ENCODE results near the gene PITPNC1. TPM values are rescaled to one million over a fixed set of nuclear protein-coding genes. Genes with fewer than 3 reads are reported as not detected.

The PITPNC1 gene
- polyA plus RNA-seq, 1 of the 3 experiments (the other 2 are of a cell fraction), result 18.4 TPM

DNA sequence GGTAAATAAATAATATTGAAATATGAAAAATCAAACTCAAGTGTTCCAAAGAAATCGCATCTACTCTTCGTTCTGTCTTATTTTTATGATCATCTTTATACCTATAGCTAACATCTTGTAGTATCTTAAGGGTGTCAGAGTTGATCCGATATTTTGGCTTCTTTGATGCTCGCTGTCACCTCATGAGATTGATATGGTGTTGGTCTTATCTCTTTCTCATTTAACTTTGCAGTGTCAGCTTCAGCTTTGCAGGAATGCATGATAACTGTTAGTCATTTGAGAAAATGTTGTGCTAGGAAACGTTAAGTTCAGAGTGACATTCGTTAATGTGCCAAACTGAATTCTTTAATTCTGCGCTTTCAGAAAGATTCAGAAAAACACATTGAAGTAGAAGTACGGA, 360.1 kb downstream of the PITPNC1 start:
- Histone ChIP-seq H3K79me2 (ENCODE audit: insufficient read depth) (peaks cover 21% of the 10 kb centered on the region), H3K9ac (no peak overlapping the region), H3K4me3 (ENCODE audit: low read depth in 2 of 2, low read length in 1 of 2) (no peak overlapping the region), H3K4me2 (no peak overlapping the region), H2AFZ (ENCODE audit: low read depth) (no peak overlapping the region), H3K4me1 (ENCODE audit: control insufficient read depth in 1 of 2, insufficient read depth in 2 of 2, low read depth in 1 of 2, low read length in 1 of 2) (no peaks in the 10 kb centered on the region), H3K9me2 (no peaks in the 10 kb centered on the region), H3F3A (replicated peaks; ENCODE audit: insufficient read depth) (peaks cover 5% of the 10 kb centered on the region), H3K27ac (ENCODE audit: low read depth in 2 of 2, low read length in 1 of 2) (no peak overlapping the region), H3K27me3 (ENCODE audit: insufficient read depth) (no peaks in the 10 kb centered on the region), H4K20me1 (ENCODE audit: insufficient read depth) (no peaks in the 10 kb centered on the region), H3K36me3 (replicated peaks in 1 of 2; ENCODE audit: control insufficient read depth in 1 of 2, insufficient read depth in 2 of 2, low read length in 1 of 2) (peaks cover 77 to 88% of the 10 kb centered on the region in 2 experiments), H3K9me3 (no peaks in the 10 kb centered on the region)
- DNase-seq, result no peak
- 94% methylated on average over 8 of the region's 8 CpGs for WGBS (ENCODE audit: low lambda C conversion rate)
- ChIA-PET POLR2A (no interaction called here), CTCF (no interaction called here)
- no peak for TF ChIP-seq TCF12 (IDR thresholded peaks at IDR 0.05)
- TF ChIP-seq, protein P1, sequence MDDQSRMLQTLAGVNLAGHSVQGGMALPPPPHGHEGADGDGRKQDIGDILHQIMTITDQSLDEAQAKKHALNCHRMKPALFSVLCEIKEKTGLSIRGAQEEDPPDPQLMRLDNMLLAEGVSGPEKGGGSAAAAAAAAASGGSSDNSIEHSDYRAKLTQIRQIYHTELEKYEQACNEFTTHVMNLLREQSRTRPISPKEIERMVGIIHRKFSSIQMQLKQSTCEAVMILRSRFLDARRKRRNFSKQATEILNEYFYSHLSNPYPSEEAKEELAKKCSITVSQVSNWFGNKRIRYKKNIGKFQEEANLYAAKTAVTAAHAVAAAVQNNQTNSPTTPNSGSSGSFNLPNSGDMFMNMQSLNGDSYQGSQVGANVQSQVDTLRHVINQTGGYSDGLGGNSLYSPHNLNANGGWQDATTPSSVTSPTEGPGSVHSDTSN (IDR thresholded peaks at IDR 0.05), result no peak
- no peak for TF ChIP-seq NFIC (IDR thresholded peaks at IDR 0.05; ENCODE audit: borderline replicate concordance)

DNA sequence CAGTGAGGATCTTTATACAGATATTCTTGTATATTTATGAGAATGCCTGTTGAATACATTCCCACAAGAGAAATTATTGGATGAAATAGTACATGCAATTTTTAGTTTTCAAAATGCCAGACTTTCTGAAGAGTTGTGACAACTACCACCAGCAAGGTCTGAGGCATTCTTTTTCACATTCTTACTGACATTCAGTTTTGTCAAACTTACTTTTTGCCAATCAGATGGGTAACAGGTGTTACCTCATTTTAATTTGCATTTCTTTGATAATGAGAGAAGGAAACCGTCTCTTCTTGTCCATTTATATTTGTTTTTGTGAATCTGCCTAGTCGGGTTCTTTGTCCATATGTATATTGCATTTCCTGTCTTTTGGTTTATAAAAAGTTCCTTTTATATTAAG, 364.9 kb downstream of the PITPNC1 start:
- POLR2A ChIA-PET, result no interaction called here
- H3K36me3 ChIP-seq (replicated peaks in 1 of 2; ENCODE audit: control insufficient read depth in 1 of 2, insufficient read depth in 2 of 2, low read length in 1 of 2), result peaks cover 60 to 92% of the 10 kb centered on the region in 2 experiments
- H3K9ac ChIP-seq, result no peak overlapping the region
- TF ChIP-seq FOSL2 (IDR thresholded peaks at IDR 0.05; ENCODE audit: borderline replicate concordance, low read depth) (no peak), FOXJ3 (CRISPR knock-in tag; IDR thresholded peaks at IDR 0.05) (no peak), EP300 (IDR thresholded peaks at IDR 0.05; ENCODE audit: borderline replicate concordance in 1 of 2, low read depth in 1 of 2, low read length in 1 of 2) (no peak), YY1 (IDR thresholded peaks at IDR 0.05; ENCODE audit: low read depth) (no peak), CHD2 (IDR thresholded peaks at IDR 0.05; ENCODE audit: low read length, partially characterized antibody) (no peak), RFX5 (IDR thresholded peaks at IDR 0.05; ENCODE audit: low read length) (no peak), SMC3 (IDR thresholded peaks at IDR 0.05; ENCODE audit: low read depth, low read length) (no peak), RAD21 (IDR thresholded peaks at IDR 0.05; ENCODE audit: low read length) (no peak), POLR2AphosphoS5 (IDR thresholded peaks at IDR 0.05; ENCODE audit: low read depth, low read length) (no peak)
- TF ChIP-seq, protein P2, sequence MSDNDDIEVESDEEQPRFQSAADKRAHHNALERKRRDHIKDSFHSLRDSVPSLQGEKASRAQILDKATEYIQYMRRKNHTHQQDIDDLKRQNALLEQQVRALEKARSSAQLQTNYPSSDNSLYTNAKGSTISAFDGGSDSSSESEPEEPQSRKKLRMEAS (IDR thresholded peaks at IDR 0.05; ENCODE audit: low read depth), result no peak
- H3K9me2 ChIP-seq, result no peaks in the 10 kb centered on the region
- WGBS (ENCODE audit: low lambda C conversion rate), result 93% methylated on average over 2 of the region's 2 CpGs
- CTCF ChIA-PET, result interaction anchor here (0.6 to 1.8 kb wide), 3 partner anchors 24 to 295 kb away, joined by 3 to 5 read pairs (median 3); no protein-coding TSS in a partner anchor
- peaks cover 12% of the 10 kb centered on the region for H3F3A ChIP-seq (replicated peaks; ENCODE audit: insufficient read depth)
- no peak overlapping the region for H2AFZ ChIP-seq (ENCODE audit: low read depth)
- no peak overlapping the region for H3K4me3 ChIP-seq (ENCODE audit: low read depth in 2 of 2, low read length in 1 of 2)
- no peak overlapping the region for H3K27ac ChIP-seq (ENCODE audit: low read depth in 2 of 2, low read length in 1 of 2)
- H3K4me1 ChIP-seq (ENCODE audit: control insufficient read depth in 1 of 2, insufficient read depth in 2 of 2, low read depth in 1 of 2, low read length in 1 of 2), result no peaks in the 10 kb centered on the region
- H3K79me2 ChIP-seq (ENCODE audit: insufficient read depth), result no peaks in the 10 kb centered on the region
- H3K9me3 ChIP-seq, result no peaks in the 10 kb centered on the region
- H3K27me3 ChIP-seq (ENCODE audit: insufficient read depth), result no peaks in the 10 kb centered on the region
- no peak overlapping the region for H3K4me2 ChIP-seq
- no peaks in the 10 kb centered on the region for H4K20me1 ChIP-seq (ENCODE audit: insufficient read depth)
- DNase-seq, result no peak

Small RNAs within 50 kb of the gene (small RNA-seq; reads per million reads assigned to genes)
- 0 reads per million in 7 experiments for gene MIR548AA2
- gene MIR548D2, result 0 reads per million in 7 experiments
- 0 reads per million in 7 experiments for gene RF00019
- gene RN7SL756P, result 0 reads per million in 7 experiments
- gene SNORA38B, result 0 to 31.9 (median 1.9) reads per million in 7 experiments

Other genes with a start within 250 kb of the PITPNC1 start
- 4.3 and 5.8 TPM in 2 replicates for gene HELZ, start 132.1 kb upstream of the PITPNC1 start, polyA plus RNA-seq (2012; rRNA removed)
- 29.1 and 31.4 TPM in 2 replicates for gene PSMD12, start 10.7 kb upstream of the PITPNC1 start, polyA plus RNA-seq (2012; rRNA removed)